ENCODE results near the gene ALDH3B1. TPM values are rescaled to one million over a fixed set of nuclear protein-coding genes. Genes with fewer than 3 reads are reported as not detected.

Gene ALDH3B1
- total and polyA plus RNA-seq, 9 of the 15 experiments (the other 6 are each of a cell fraction or from before 2014, with no cell fraction given) = 0.01 to 0.35 (median 0.07) TPM; not detected in 2

DNA sequence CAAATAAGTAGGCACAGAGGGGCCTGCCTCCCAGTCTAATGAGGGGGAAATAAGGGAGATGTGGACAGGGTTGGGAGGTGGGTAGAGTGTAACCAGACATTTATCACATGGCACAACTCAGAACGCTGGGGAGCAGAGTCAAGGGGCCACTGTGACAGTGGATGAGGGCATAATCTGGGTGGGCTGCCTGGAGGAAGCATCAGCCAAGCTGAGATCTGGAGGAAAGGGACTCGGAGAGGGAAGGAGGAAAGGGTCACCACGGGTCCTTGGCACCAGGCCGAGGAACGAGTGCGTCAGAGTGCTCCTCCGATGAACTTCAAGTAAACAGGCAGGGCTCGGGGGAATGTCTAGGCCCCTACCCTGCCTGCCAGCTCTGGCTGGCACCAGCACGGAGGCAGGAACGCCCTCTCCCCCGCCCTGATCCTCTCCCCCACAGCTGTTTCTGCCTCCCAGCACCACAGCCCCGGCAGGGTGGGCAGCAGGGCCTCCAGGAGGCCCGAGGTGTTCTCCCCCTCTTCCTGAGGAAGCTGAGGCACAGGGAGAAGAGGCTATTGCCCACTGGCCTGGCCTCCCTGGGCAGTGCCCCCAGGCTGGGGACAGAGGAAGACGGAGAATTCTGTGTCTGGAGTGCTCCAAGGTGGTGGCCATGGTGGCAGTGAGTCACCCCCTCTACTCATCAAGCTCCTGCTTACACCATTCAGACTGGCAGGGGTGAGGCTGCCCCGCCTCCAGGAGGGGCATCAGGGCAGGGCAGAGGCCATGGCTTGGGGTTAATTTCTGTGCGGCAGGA is 4.2 kb downstream of the ALDH3B1 start (continued):
- TF ChIP-seq, protein P1, sequence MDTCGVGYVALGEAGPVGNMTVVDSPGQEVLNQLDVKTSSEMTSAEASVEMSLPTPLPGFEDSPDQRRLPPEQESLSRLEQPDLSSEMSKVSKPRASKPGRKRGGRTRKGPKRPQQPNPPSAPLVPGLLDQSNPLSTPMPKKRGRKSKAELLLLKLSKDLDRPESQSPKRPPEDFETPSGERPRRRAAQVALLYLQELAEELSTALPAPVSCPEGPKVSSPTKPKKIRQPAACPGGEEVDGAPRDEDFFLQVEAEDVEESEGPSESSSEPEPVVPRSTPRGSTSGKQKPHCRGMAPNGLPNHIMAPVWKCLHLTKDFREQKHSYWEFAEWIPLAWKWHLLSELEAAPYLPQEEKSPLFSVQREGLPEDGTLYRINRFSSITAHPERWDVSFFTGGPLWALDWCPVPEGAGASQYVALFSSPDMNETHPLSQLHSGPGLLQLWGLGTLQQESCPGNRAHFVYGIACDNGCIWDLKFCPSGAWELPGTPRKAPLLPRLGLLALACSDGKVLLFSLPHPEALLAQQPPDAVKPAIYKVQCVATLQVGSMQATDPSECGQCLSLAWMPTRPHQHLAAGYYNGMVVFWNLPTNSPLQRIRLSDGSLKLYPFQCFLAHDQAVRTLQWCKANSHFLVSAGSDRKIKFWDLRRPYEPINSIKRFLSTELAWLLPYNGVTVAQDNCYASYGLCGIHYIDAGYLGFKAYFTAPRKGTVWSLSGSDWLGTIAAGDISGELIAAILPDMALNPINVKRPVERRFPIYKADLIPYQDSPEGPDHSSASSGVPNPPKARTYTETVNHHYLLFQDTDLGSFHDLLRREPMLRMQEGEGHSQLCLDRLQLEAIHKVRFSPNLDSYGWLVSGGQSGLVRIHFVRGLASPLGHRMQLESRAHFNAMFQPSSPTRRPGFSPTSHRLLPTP (IDR thresholded peaks at IDR 0.05; ENCODE audit: borderline replicate concordance, extremely low read depth, insufficient read length) = peak; percentile 29

DNA sequence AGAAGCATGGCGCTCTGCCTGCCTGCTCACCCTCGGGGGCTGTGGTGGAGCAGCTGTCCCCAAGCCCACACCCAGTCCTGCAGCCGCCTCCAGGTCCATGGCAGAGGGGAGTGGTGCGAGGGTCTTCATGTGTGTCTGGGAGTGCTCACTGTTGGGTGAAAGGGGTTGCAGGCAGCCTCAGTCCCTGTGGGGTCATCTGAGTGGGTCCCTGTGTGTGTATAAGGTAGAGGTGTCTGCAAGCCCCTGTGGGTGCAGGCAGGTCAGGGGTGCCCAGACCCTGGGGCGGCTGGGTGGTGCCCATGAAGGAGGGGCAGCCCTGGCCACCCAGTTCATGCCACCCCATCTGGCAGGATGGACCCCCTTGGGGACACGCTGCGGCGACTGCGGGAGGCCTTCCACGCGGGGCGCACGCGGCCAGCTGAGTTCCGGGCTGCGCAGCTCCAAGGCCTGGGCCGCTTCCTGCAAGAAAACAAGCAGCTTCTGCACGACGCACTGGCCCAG is 4.9 kb downstream of the ALDH3B1 start:
- no peaks in the 10 kb centered on the region for H3K79me2 ChIP-seq (ENCODE audit: control insufficient read depth, insufficient read depth, low read length)
- no peaks in the 10 kb centered on the region for H3K9me3 ChIP-seq (replicated peaks; ENCODE audit: control insufficient read depth, insufficient read depth, low read depth, low read length)
- peaks cover 3% of the 10 kb centered on the region; the same call in 1 of the 2 replicates for H4K20me1 ChIP-seq (replicated peaks; ENCODE audit: control insufficient read depth, insufficient read depth, low read length)
- ChIA-PET POLR2A (interaction anchor here (0.6 to 0.7 kb wide), 2 partner anchors 15 to 18 kb away, joined by 3 read pairs; partner anchors contain the start of gene NDUFS8), CTCF (ENCODE audit: low intra/inter-chr PET ratio) (no interaction called here)
- DNase-seq (ENCODE audit: extremely low read depth in 1 of 4, low spot score in 3 of 4) = no peak
- 64% methylated on average over 14 of the region's 19 CpGs for WGBS (ENCODE audit: insufficient coverage, low coverage, missing lambda C conversion rate)
- TF ChIP-seq, protein P2, sequence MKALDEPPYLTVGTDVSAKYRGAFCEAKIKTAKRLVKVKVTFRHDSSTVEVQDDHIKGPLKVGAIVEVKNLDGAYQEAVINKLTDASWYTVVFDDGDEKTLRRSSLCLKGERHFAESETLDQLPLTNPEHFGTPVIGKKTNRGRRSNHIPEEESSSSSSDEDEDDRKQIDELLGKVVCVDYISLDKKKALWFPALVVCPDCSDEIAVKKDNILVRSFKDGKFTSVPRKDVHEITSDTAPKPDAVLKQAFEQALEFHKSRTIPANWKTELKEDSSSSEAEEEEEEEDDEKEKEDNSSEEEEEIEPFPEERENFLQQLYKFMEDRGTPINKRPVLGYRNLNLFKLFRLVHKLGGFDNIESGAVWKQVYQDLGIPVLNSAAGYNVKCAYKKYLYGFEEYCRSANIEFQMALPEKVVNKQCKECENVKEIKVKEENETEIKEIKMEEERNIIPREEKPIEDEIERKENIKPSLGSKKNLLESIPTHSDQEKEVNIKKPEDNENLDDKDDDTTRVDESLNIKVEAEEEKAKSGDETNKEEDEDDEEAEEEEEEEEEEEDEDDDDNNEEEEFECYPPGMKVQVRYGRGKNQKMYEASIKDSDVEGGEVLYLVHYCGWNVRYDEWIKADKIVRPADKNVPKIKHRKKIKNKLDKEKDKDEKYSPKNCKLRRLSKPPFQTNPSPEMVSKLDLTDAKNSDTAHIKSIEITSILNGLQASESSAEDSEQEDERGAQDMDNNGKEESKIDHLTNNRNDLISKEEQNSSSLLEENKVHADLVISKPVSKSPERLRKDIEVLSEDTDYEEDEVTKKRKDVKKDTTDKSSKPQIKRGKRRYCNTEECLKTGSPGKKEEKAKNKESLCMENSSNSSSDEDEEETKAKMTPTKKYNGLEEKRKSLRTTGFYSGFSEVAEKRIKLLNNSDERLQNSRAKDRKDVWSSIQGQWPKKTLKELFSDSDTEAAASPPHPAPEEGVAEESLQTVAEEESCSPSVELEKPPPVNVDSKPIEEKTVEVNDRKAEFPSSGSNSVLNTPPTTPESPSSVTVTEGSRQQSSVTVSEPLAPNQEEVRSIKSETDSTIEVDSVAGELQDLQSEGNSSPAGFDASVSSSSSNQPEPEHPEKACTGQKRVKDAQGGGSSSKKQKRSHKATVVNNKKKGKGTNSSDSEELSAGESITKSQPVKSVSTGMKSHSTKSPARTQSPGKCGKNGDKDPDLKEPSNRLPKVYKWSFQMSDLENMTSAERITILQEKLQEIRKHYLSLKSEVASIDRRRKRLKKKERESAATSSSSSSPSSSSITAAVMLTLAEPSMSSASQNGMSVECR (CRISPR knock-in tag; IDR thresholded peaks at IDR 0.05) = no peak
- no peak for TF ChIP-seq SMARCC2 (IDR thresholded peaks at IDR 0.05; ENCODE audit: low read depth)
- TF ChIP-seq PYGO2 (tag; IDR thresholded peaks at IDR 0.05) = no peak
- TF ChIP-seq PML (IDR thresholded peaks at IDR 0.05; ENCODE audit: low read length) = no peak
- no peak for TF ChIP-seq ZNF589 (CRISPR knock-in tag; IDR thresholded peaks at IDR 0.05; ENCODE audit: low read depth)
- TF ChIP-seq BRD4 (IDR thresholded peaks at IDR 0.05) = no peak
- no peak for TF ChIP-seq ZEB2 (IDR thresholded peaks at IDR 0.05)
- no peak for TF ChIP-seq ZNF408 (CRISPR knock-in tag; IDR thresholded peaks at IDR 0.05; ENCODE audit: low read depth)
- FAIRE-seq = no peak
- H2AFZ ChIP-seq (ENCODE audit: low read depth, low read length) = no peak overlapping the region
- H3K9me1 ChIP-seq (ENCODE audit: control insufficient read depth, insufficient read depth, low read length) = no peaks in the 10 kb centered on the region
- no peak overlapping the region for H3K4me3 ChIP-seq
- intact Hi-C loops (cut with micrococcal nuclease) (no loop called here), in situ Hi-C loops (cut with MboI) (no loop called here)
- no peaks in the 10 kb centered on the region for H3K27me3 ChIP-seq (ENCODE audit: control insufficient read depth in 2 of 2, insufficient read depth in 2 of 2, low read length in 2 of 2)
- no TSS peak for BruUV-seq (replicated peaks)
- H3K36me3 ChIP-seq (ENCODE audit: control insufficient read depth, insufficient read depth, low read length) = no peaks in the 10 kb centered on the region
- no peak for ATAC-seq
- no peak overlapping the region for H3K4me2 ChIP-seq (ENCODE audit: insufficient read depth, low read length)
- peaks cover 10 to 69% of the 10 kb centered on the region in 2 experiments for H3K4me1 ChIP-seq (replicated peaks in 1 of 2; ENCODE audit: control insufficient read depth in 2 of 2, insufficient read depth in 2 of 2, low read length in 2 of 2)
- no peak overlapping the region; a peak in 1 of 4 replicates for H3K9ac ChIP-seq (ENCODE audit: insufficient read depth in 1 of 2, low read depth in 2 of 2, low read length in 2 of 2)
- no peak overlapping the region for H3K27ac ChIP-seq (ENCODE audit: extremely low read depth, low read depth, low read length)

Data from K562 (cell line).